OCI-LY3 (cell line): ENCODE results near the gene CARD9.

ENCODE experiments used
- H2AFZ ChIP-seq: fragments of 200-600, 300-600 bp; shearing (Covaris generic); 2 replicates; pipeline ENCODE4 v1.6.0; 2014; ENCODE audit warnings: antibody characterized with exemption, low read depth, low read length
- H3K27ac ChIP-seq: fragments of 200-600, 300-600 bp; sonication (generic); 2 replicates; pipeline ENCODE4 v1.5.1; 2014; ENCODE audit warnings: mild to moderate bottlenecking, low read length, moderate library complexity, mixed read lengths
- H3K27me3 ChIP-seq: fragments of 200-600, 300-600 bp; sonication (generic); 2 replicates; pipeline ENCODE4 v1.6.1; 2014; ENCODE audit warnings: low read depth, low read length, mixed read lengths
- H3K36me3 ChIP-seq: fragments of 200-600, 300-600 bp; sonication (generic); replicated peaks from 2 replicates; pipeline ENCODE3; 2014; ENCODE audit warnings: low read depth, low read length, mixed read lengths
- H3K4me1 ChIP-seq: fragments of 300-600, 200-600 bp; sonication (generic); 2 replicates; pipeline ENCODE4 v1.6.1; 2014; ENCODE audit warnings: low read length, mixed read lengths
- H3K4me2 ChIP-seq: fragments of 200-600, 300-600 bp; sonication (generic); 2 replicates; pipeline ENCODE4 v1.6.1; 2014; ENCODE audit warnings: low read length, mixed read lengths
- H3K4me3 ChIP-seq: fragments of 300-600, 200-600 bp; sonication (generic); 2 replicates; pipeline ENCODE4 v1.5.1; 2014; ENCODE audit warnings: antibody characterized with exemption, mild to moderate bottlenecking, low read length, moderate library complexity
- H3K79me2 ChIP-seq: fragments of 300-600, 200-600 bp; shearing (Covaris generic); 2 replicates; pipeline ENCODE4 v1.6.1; 2014; ENCODE audit warnings: mild to moderate bottlenecking, low read length, mixed read lengths
- H3K9ac ChIP-seq: fragments of 300-600, 200-600 bp; shearing (Covaris generic); 2 replicates; pipeline ENCODE4 v1.6.0; 2014; ENCODE audit warnings: mild to moderate bottlenecking, low read length, moderate library complexity
- H3K9me3 ChIP-seq: fragments of 200-600, 300-600 bp; shearing (Covaris generic); 2 replicates; pipeline ENCODE4 v1.6.1; 2014; ENCODE audit warnings: low read length, mixed read lengths; ENCODE audit not compliant: insufficient read depth
- H4K20me1 ChIP-seq: fragments of 200-600, 300-600 bp; sonication (generic); 2 replicates; pipeline ENCODE4 v1.6.1; 2016; ENCODE audit warnings: low read length, mixed read lengths; ENCODE audit not compliant: insufficient read depth
- CTCF ChIP-seq: fragments of 200-600, 300-600 bp; sonication (generic); IDR thresholded peaks from 2 replicates; pipeline ENCODE4 v1.5.1; 2014; ENCODE audit warnings: antibody characterized with exemption, low read length, low read depth
- EZH2phosphoT487 ChIP-seq: fragments of 200-600 bp; shearing (Covaris generic); IDR thresholded peaks from 2 replicates; pipeline ENCODE4 v1.6.1; 2018; ENCODE audit warnings: antibody characterized with exemption, mixed run types, low read depth

The CARD9 gene

GRCh38 chr9:136370037-136370436, 3.4 kb downstream of the CARD9 start:
- Histone ChIP-seq H3K27ac (no peak overlapping the region), H3K27me3 (no peaks in the 10 kb centered on the region), H2AFZ (no peak overlapping the region), H3K4me3 (no peak overlapping the region), H4K20me1 (0 out of 2 replicates have a peak, but pooled peaks cover 4% of the 10 kb centered on the region), H3K79me2 (no peaks in the 10 kb centered on the region), H3K9me3 (no peaks in the 10 kb centered on the region), H3K9ac (no peak overlapping the region), H3K36me3 (no peaks in the 10 kb centered on the region), H3K4me2 (no peak overlapping the region), H3K4me1 (peaks cover 10% of the 10 kb centered on the region)
- TF ChIP-seq CTCF (no peak), EZH2phosphoT487 (no peak)

DNA sequence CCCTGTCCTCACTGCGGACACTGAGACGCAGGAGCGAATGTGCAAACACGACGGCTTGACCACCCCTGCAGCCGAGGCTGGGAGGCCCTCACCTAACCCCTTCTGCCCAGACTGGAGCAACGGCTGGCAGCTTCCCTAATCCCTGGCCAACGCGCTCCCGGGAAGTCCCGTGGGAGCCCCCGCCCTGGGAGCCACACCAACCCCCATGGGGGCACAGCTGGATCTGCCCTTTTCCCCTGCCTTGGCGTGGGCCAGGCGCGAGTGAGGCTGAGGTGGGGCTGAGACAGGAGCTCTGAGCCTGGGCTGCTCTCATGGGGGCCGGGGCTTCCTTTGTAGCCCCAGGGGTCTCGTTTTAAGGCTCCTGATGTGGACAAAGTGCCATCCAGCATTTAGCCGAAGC, 5.3 kb downstream of the CARD9 start:
- Histone ChIP-seq H3K9ac (no peak overlapping the region), H3K27ac (no peak overlapping the region), H3K27me3 (no peaks in the 10 kb centered on the region), H3K79me2 (no peaks in the 10 kb centered on the region), H2AFZ (no peak overlapping the region), H3K4me3 (no peak overlapping the region), H3K9me3 (no peaks in the 10 kb centered on the region), H4K20me1 (no peaks in the 10 kb centered on the region), H3K4me1 (peaks cover 15% of the 10 kb centered on the region), H3K36me3 (peaks cover 4% of the 10 kb centered on the region), H3K4me2 (no peak overlapping the region)
- TF ChIP-seq CTCF (no peak), EZH2phosphoT487 (no peak)

DNA sequence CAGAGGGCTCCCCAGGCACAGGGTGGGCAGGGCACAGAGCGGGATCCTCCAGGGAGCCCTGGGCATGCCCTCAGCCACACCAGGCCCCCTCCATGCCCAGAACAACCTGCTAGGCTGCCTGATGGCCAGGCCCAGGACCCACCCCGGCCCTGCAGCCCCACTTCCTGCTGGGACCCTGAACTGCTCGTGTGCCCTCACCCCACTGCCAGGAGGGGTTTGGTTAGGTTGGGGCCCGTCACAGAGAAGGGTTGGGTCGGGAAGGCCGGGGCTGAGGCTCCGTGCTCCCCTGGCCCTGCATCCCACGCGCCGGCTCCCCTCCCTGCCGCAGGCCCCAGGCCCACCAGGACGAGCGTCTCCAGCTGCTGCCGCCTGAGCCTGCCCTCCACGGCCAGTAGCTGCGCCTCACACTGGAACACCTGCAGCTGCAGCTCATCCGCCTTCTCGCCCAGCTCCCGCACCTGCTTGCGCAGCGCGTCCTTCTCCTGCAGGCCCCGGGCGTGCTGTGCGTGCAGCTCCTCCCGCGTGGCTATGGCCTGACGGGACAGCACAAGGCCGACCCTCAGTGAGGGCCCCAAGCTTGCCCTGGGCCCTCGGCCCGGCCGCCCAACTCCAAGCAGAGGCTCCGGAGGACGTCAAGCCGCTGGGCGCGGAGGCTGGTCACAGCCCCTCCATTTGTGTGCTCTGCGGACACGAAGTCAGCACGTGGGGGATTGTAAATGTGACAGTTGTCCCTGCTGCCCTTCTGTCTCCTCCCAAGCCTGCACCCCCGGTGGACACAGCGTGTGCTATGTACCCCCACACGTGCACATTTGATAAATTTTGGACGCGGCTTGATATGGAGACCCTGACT, 5.9 kb downstream of the CARD9 start:
- H3K4me1 ChIP-seq, result peaks cover 18% of the 10 kb centered on the region

More for the DNA sequence above, 5.9 kb downstream of the CARD9 start:
- Histone ChIP-seq H3K4me3 (no peak overlapping the region), H3K9me3 (no peaks in the 10 kb centered on the region), H3K79me2 (no peaks in the 10 kb centered on the region), H3K4me2 (no peak overlapping the region), H3K27ac (no peak overlapping the region), H3K27me3 (no peaks in the 10 kb centered on the region), H3K36me3 (peaks cover 4% of the 10 kb centered on the region), H3K9ac (no peak overlapping the region), H4K20me1 (no peaks in the 10 kb centered on the region), H2AFZ (no peak overlapping the region)
- TF ChIP-seq CTCF (no peak), EZH2phosphoT487 (no peak)
